GM04503 (cell line): Measurements from ENCODE around the gene KDM8.
A peak's percentile ranks its signal among the peaks of the same experiment; 100 is the strongest.

Source experiments
- DNase-seq: peaks from one replicate; pipeline ENCODE4 v3.0.0-alpha.2; 2012; ENCODE audit warnings: low read depth

The KDM8 gene

DNA sequence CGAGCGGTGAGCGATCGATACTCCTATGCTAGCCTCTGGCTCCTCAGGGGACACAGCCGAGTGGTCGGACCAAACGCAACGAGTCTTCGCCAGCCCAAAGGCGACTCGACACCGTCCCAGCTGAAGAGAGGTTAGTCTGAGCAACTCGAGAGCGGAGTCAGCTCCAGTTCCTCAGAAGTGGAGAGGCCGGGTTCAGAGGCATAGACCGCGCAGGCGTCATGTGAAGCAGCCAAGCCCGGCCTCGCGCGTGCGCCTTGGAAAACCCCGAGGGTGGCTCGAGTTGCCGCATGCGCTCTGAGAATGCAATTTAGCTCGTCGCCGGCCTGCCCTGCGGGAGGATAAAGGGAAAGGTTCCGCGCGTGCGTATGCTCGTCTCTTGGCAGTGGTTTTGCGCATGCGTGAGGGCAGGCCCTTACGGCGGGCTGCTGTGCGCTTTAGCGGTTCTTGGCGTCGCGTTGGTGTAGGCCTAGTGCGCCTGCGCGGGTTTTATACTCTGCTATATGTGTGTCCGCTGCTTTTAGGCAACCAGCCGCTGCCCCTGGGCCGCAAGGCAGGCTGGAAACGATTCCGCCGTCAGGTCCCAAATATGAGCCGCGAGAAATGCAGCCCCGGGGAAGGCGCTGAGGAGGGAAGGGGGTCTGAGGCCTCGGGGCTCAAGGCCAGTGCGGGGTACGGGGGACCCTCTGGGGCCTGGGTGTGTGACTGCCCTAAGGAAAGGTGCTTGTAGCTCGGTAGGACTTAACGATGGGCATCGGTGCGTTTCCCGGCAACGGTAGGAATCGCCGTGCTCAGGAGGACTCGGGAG is at the start of gene KDM8:
Gene KDM8 (plus strand): TSS at position 20 of the 805 bp plus-strand sequence. CDS start 6,598 bp downstream, outside the sequence.
- peak; percentile 94 for DNase-seq

DNA sequence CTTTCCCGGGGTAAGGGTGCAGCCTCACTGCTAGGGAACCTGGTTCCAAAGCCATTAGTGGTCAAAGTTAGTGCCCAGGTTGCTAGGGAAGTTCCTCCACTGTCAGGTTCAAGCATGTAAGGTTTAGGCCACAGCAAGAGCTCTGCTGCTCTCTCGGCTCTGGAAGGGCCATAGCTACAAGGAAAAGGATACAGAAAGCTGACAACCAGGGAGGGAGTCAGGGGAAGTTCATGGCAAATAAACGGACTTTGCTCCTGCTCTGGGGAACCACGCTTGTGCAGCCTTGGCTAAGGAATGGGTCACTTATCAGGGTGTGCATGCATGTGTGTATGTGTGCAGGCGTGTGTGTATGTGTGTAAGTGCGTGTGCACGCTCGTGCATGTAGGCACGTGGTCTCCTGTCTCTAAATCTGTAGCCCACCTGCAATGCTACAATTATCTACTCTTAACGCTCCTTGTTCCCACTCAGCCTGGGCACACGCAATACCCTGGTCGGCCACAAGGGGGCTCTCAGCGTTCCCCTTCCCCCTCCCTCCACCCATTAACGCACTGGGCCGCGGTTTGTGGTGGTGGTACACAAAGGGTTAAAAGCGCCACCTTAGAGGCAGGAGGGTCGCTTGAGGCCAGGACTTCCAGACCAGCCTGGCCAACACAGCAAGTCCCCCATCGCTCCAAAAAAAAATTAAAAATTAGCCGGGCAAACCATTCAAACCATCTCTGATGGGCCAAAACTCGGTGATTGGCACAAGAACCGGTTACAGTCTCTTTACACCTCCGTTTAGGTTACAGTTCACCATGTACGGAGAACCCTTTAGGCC is 48.4 kb upstream of the KDM8 start:
- no peak for DNase-seq

DNA sequence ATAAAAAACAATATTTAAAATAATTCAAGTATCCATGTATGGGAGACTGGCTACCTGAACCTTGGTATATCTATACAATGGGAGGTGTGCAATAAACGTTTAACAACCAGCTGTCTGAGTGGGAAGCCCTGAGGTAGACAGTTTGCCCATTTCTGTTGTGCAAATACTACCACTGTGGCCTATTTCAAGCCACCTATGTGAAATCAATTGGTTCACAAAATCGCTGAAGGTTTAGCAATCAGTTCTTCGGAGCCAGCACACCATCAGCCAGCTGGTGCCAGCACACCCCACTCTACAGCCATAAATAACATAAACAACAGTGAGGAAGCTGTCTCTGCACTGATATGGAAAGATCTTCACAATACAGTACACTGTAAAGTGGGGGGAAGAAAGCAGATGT is 46.7 kb upstream of the KDM8 start:
- no peak for DNase-seq

DNA sequence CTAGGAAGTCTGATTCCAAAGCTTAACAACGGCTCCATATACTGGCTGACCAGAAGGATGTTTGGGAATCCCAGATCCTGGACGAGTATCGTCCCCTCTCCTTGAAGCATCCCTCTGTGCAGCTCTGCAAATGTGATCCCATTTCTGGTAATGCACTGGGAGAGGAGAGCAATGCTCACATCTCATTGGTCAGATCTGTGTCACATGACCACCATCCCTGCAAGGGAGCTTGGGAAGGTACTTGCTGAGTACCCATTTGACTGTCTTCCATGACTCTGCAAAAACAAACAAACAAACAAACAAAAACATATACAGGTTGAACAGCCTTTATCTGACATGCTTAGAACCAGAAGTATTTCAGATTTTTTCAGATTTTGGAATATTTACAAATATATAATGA is 41.9 kb upstream of the KDM8 start:
- no peak for DNase-seq

DNA sequence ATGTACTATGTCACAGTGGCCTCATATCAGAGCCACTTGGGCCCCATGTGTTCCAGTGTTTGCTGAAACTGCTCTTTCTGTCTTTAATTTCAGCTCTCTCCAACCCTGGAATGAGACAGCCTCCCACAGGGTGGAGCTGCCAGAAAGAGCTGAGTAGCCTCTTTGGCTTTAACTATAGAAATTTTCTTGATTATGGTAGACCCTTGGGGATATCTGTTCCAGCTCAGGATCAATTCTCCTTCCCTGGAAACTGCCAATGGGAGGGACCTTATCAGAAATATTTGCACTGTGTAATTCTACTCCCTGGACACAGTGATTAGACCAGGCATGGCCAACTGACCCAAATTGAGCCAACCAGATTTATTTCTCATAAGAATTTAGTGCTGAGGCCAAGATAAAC is 39.0 kb upstream of the KDM8 start:
- no peak for DNase-seq

DNA sequence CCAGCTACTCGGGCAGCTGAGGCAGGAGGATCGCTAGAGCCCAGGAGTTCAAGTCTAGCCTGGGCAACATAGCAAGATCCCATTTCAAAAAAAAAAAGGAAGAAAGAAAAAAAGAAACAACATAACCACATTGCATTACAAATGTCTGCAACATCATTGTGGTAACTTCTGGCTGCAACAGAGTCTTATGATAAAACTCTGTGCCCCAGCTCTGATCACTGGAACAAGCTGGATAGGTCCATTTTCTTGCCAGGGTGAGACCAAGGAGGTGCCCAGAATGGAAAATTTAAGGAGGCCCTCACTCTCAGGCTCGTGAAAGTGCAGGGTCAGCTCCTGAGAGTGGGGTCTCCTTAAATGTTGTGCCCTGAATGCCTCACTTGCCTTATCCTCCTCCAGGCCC is 37.8 kb upstream of the KDM8 start:
- DNase-seq = no peak

DNA sequence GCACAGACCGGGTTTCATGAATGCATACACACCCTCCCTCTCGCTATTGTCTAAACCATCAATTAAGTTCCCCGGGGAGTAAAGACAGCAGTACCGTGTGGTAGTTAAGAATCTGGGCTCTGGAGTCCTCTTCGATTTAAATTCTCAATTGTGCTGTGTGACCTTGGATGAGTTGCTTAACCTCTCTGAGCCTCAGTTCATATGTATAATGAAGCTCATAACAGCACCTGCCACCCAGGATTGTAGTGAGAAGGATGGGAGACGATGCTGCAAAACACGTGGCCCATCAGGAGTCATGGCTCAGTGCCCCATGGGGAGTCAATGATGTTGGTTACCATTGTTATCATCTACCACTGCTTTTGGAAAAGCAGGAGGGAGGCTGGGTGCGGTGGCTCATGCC is 34.5 kb upstream of the KDM8 start:
- DNase-seq = no peak

DNA sequence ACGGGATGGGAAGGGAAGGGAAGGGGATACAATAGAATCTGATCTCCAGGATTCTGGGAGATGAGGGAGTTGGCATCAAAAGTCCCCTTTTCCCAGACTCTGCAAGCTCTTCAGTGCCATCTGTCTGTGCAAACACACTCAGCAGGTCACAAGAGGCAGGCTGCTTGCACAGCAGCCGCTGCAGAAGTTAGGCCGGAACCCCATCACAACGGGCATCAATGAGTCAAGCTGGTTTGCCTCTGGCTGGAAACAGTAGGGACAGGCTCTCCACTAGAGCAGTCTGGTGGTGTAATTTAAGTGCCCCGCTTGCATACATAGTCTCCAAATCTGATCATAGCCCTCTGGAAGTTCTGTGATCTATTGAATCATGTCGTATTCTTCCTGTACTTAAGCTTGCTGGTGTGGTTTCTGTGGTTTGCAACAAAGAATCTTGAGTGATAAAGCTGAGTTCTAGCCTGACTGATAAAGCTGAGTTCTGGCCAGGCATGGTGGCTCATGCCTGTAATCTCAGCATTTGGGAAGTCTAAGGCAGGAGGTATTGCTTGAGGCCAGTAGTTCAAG is 33.7 kb upstream of the KDM8 start:
- peak; percentile 87 for DNase-seq

DNA sequence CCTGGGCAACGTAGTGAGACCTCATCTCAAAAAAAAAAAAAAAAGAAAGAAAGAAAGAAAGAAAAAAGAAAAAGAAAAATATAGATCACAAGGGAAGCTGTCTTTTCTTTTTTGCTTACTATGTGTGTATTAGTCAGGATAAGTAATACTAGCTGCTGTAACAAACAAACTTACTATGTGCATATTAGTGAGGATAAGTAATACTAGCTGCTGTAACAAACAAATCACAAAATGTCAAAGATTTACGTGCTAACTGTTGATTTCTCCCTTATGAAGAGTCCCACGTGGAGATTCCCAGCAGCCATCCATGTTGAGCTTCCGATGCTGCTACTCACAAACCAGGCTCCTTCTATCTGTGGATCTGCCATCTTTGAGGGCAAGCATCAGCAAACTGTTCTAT is 31.7 kb upstream of the KDM8 start:
- DNase-seq = no peak

DNA sequence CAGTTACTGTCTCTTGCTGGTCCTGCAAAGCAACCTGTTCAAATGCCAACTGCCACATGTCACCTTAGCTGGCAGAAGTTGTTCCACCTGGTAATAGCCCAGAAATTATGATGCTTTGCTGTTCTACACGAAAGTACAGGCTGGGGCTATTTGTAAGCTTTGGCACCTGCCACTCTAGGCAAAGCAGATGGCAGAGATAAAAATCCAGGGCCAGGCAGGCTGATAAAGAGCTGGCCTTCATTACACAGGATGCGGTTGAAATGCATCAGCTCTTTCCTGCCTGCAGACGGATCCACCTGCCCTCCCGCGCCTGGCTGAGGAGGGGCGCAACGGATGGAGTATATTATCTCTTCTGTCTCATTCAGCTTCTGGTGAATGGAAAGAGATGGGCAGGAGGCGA is 29.3 kb upstream of the KDM8 start:
- DNase-seq = no peak

DNA sequence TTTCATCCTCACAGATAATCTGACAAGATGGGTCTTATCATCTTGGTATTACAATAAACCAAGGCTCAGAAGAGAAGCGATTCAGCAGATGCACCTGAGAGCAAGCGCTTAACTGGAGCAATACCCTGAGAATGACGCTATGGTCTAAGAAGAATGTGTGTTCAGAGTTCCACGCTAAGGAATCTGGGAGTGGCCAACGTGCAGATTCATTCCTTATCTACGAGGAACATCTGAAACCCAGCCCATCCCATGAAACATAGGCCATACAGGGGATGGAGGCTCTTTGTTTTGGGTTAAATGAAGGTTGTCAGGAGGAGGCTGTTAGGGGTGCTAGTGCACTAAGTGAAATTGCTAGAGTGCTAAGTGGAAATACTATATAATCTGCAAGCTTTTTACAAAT is 28.5 kb upstream of the KDM8 start:
- peak; percentile 12 for DNase-seq

DNA sequence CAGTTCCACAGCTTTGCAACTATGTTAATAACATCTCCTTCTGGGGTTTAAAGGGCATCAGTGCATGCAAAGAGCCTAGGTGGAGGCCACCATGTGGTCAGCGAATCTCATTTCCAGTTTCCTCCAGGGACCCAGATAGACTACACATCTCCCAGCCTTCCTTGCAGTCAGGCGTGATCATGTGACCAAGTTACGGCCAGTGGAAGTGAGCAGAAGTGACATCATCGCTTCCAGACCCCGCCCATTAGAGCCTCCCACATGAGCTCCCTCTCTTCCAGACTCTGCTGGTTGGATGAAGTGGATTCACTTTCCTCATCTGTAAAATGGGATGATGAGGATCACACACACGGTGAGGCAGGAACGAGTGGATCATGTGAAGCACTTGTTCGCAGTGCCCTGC is 27.4 kb upstream of the KDM8 start:
- DNase-seq = no peak

DNA sequence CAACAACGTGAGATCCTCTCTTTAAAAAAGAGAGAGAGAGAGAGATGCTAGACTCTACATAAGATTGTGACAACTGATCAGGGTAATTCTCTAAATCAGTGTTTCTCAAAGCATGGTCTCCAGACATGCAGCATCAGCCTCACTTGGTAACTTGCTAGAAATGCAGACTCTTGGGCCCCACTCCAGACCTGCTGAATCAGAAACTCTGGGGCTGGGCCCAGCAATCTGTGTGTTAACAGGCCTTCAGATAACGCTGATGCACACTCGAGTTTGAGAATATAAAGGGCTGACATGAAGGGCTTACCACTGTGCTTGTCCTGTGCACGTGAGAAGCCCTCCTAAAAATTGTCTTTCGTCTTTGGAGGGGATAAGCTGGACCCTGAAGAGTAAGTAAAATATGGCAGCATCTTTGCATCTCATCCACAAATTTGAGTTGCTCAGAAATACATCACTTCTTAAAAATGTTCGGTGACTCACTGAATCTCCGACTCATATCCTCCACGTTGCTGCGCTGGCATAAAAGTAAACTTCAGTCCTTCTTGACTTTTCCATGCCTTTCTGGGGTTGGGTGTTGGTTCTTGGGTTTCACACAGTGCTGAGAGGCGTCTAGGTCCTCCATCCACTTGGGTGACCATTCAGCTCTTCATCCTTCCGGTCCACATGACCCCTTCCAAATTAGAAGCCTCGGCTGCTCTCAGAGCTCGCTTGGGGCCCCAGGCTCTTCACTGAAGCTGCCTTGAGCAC is 26.1 kb upstream of the KDM8 start:
- peak; percentile 61 for DNase-seq

DNA sequence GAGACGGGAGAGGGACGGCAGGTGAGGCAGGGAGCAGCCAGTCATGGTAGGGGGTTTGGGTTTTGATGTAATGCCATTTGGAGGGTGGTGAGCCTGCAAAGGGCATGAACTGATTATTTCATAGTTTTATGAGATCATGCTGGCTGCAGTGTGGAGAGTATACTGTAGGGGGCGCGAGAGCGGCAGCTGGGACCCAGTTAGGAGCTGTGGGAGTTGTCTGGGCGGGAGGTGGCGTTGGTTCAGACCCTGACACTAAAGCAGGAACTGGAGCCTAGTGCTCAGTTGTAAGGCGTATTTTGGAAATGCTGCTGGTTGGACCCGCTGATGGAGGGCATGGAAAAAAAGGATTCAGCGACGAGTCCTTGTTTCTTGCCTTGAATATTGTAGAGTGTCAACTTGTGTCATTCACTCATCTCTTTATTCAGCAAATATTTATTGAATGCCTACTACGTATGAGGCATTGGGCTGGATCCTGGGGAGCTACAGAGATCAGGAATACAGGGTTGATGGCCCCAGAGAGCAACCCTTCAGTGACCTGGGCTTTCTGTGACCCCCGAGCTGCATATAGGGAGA is 23.7 kb upstream of the KDM8 start:
- no peak for DNase-seq

DNA sequence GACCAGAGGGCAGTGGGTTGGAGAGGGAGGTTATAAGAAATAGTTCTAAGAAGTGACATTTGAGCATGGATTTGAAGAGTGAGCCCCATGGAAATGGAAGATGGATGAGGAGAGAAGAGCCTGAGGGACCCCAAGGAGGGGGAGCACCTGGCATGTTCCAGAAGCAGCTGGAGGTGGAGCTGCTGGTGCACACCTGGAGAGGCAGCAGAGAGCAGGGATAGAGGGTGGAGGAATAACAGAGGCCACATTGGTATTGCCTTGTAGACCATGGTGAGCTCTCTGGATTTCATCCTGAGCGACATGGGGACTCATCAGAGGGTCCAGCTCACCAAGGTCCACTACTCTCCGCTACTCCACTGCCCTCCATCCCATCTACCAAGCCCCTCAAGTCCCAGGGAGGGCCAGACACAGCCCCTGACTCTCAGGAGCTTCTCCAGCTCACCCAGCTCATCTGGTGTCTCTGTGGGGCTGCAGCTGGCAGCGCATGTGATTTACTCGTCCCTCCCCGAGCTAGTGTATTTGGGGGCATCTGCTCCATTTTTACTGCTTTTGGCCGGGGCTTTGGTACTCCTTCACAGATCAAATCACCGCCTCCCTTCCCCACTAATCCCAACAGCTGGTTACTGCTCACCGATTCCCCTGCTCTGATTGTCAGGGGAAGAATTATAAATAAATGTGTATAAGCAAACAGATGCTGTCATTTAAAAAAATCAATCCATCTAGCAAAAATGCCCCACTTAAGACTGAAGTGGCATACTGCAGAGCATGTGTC is 22.1 kb upstream of the KDM8 start:
- DNase-seq = no peak

DNA sequence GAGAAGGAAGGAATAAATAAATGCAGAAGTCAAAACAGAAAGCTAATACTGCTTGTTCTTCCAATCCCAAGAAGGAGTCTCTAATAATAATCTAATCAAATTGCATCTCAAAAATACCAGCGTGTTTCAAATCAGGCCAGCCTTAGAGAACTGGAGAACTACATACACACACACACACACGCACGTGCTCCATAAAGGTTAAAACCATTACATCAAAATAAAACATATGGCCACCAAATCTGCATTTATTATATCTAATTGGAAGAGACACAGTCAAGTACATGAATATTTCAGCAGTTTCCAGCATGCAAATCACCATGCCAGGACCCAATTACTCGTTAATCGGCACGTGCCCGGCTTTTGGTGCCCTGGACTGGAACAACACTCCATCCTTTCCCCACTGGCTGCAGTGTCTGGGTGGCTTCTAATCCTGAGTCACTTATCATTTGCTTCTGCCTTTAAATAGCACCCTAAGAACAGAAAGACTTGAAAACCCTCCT is 20.4 kb upstream of the KDM8 start:
- DNase-seq = no peak

DNA sequence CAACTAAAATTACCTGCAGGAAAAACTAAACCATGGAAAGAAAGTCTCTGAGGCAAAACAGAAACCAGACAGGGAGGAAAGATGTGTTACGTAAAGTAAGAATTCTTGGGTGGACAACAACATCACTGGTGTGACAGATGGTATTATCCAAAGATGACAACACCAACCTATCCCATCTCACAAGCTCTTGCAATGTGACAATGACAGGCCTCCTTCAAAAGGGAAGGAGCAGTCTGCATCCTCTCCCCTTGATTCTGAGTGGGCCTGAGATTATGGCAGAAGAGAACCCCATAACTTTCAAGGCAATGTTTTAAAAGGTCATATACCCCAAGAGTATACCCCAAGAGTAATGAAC is 17.6 kb upstream of the KDM8 start:
- no peak for DNase-seq

DNA sequence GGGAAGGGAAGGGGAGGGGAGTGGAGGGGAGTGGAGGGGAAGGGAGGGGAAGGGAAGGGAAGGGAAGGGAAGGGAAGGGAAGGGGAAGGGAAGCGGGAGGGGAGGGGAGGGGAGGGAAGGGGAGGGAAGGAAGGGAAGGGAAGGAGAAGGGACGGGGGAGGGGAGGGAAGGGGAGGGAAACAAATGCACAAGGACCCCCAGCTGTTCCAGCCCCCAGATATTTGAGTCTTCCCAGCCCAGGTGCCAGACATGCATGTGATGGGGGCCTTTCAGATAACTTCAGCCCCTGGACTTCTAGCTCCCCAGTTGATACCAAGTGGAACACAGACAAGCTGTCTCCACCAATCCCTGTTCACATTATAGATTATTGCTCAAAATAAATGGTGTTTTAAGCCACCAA is 14.7 kb upstream of the KDM8 start:
- no peak for DNase-seq

DNA sequence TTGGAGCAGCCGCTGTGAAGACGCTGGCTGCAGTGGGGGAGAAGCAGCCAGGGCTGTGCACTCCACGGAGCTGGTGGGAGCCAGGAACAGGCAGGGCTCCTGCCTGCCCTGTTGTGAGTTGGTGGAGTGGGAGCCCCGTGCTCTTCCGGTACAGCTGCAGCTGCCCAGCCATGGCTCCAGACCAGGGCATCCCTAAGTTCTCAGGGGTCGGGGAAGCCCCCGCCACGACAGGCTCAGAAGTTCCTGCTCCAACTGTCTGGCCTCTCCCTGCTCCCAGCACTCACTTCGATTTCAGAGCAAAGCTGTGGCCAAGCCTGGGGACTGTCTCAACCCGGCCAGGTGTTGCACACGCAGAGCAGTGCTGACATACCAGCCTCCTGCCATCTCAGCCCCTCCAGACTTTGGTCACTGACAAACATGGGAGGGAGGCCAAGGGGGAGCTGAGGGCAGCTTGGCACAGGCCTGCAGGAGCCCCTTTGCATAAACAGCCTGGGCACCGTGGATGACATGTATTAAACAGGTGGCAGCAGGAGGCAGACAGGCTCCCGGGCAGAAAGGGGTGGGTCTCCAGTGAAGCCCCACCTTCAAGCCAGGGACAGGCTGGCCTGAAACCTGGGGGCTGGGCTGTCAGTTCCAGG is 13.9 kb upstream of the KDM8 start:
- DNase-seq = no peak

DNA sequence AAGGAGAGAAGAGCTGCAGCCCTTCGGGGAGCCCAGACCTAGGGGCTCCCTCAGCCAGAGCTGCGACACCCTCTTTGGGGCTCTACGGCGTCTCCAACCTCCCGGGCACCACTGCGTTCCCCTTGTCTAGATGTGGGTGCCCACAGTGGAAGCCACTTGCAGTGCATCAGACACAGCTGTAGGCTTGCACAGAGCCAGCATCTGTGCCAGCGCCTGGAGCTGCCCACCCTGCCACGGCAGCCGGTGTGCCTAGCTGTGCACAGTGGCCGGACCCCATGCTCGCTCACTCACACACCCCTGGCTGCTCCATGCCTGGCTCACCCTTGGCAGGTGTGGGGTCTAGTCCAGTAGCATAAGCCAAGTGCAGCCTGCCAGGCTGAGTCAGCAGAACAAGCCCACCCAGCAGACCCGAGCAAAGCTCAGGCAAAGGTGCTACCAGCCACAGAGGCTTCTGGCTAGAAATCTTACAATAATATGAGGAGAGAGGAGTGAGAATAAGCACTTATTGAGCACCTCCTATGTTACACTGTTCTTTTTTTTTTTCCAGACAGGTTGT is 12.9 kb upstream of the KDM8 start:
- no peak for DNase-seq
